H9 (cell line): ENCODE data around the gene TSR1. TPM values are rescaled to one million over a fixed set of nuclear protein-coding genes. Genes with fewer than 3 reads are reported as not detected.

Source experiments
- DNase-seq: peaks from one replicate; pipeline ENCODE4 v3.0.0-alpha.2; 2017
- H2AFZ ChIP-seq: one replicate; pipeline ENCODE4 v1.6.1; 2013; ENCODE audit warnings: mild to moderate bottlenecking, low read length, control low read depth, moderate library complexity
- H2AK5ac ChIP-seq: 2 replicates; pipeline ENCODE4 v1.6.1; 2013; ENCODE audit warnings: low read length, control low read depth, mixed read lengths; ENCODE audit not compliant: insufficient read length
- H2BK120ac ChIP-seq: one replicate; pipeline ENCODE4 v1.6.1; 2013; ENCODE audit warnings: low read depth, mild to moderate bottlenecking, low read length, control low read depth, inconsistent platforms; ENCODE audit not compliant: poor library complexity, severe bottlenecking
- H2BK12ac ChIP-seq: 2 replicates; pipeline ENCODE4 v1.6.1; 2013; ENCODE audit warnings: low read length, control low read depth, mixed read lengths, low read depth; ENCODE audit not compliant: insufficient read length
- H2BK15ac ChIP-seq: 2 replicates; pipeline ENCODE4 v1.6.1; 2013; ENCODE audit warnings: low read depth, low read length, control low read depth
- H2BK20ac ChIP-seq: one replicate; pipeline ENCODE4 v1.6.1; 2013; ENCODE audit warnings: low read depth, mild to moderate bottlenecking, low read length, control low read depth, inconsistent platforms; ENCODE audit not compliant: poor library complexity, severe bottlenecking
- H2BK5ac ChIP-seq: 2 replicates; pipeline ENCODE4 v1.6.1; 2013; ENCODE audit warnings: low read length, control low read depth, mixed read lengths; ENCODE audit not compliant: insufficient read length
- H3K14ac ChIP-seq: 2 replicates; pipeline ENCODE4 v1.6.1; 2013; ENCODE audit warnings: low read length, control low read depth; ENCODE audit not compliant: insufficient read depth
- H3K18ac ChIP-seq: 2 replicates; pipeline ENCODE4 v1.6.1; 2013; ENCODE audit warnings: low read depth, mild to moderate bottlenecking, mixed read lengths, low read length, control low read depth; ENCODE audit not compliant: insufficient read length
- H3K23ac ChIP-seq: 2 replicates; pipeline ENCODE4 v1.6.1; 2013; ENCODE audit warnings: low read length, control low read depth, mixed read lengths, low read depth; ENCODE audit not compliant: insufficient read length
- H3K23me2 ChIP-seq: 2 replicates; pipeline ENCODE4 v1.6.1; 2013; ENCODE audit warnings: low read depth, mild to moderate bottlenecking, mixed read lengths, low read length, control low read depth; ENCODE audit not compliant: insufficient read length, poor library complexity, severe bottlenecking
- H3K27ac ChIP-seq: 2 replicates; pipeline ENCODE4 v1.5.1; 2013; ENCODE audit warnings: low read length, control low read depth, mixed read lengths, low read depth; ENCODE audit not compliant: insufficient read length
- H3K27me3 ChIP-seq: 2 replicates; pipeline ENCODE4 v1.6.1; 2013; ENCODE audit warnings: low read length, control low read depth, inconsistent platforms; ENCODE audit not compliant: insufficient read depth
- H3K4ac ChIP-seq: 2 replicates; pipeline ENCODE4 v1.6.1; 2013; ENCODE audit warnings: low read depth, mild to moderate bottlenecking, control low read depth, inconsistent platforms, low read length, moderate library complexity
- H3K4me1 ChIP-seq: 2 replicates; pipeline ENCODE4 v1.6.1; 2013; ENCODE audit warnings: low read length, control low read depth, inconsistent platforms; ENCODE audit not compliant: insufficient read depth
- H3K4me2 ChIP-seq: 2 replicates; pipeline ENCODE4 v1.6.1; 2013; ENCODE audit warnings: low read length, control low read depth, mixed read lengths; ENCODE audit not compliant: insufficient read length, insufficient read depth
- H3K56ac ChIP-seq: 2 replicates; pipeline ENCODE4 v1.6.1; 2013; ENCODE audit warnings: low read depth, mild to moderate bottlenecking, mixed read lengths, low read length, control low read depth; ENCODE audit not compliant: insufficient read length
- H3K79me1 ChIP-seq: 2 replicates; pipeline ENCODE4 v1.6.1; 2013; ENCODE audit warnings: low read depth, mild to moderate bottlenecking, moderate library complexity, low read length, control low read depth, inconsistent platforms; ENCODE audit not compliant: insufficient read depth, poor library complexity, severe bottlenecking
- H3K79me2 ChIP-seq: 2 replicates; pipeline ENCODE4 v1.6.1; 2013; ENCODE audit warnings: low read length, control low read depth, inconsistent platforms; ENCODE audit not compliant: insufficient read depth
- H3K9ac ChIP-seq: 2 replicates; pipeline ENCODE4 v1.6.1; 2013; ENCODE audit warnings: low read length, control low read depth, mixed read lengths; ENCODE audit not compliant: insufficient read length; ENCODE audit errors: extremely low read depth
- H3K9me3 ChIP-seq: one replicate; pipeline ENCODE4 v1.6.1; 2013; ENCODE audit warnings: low read depth, low read length, inconsistent platforms; ENCODE audit not compliant: control insufficient read depth
- H3T11ph ChIP-seq: one replicate; pipeline ENCODE4 v1.6.1; 2013; ENCODE audit warnings: mild to moderate bottlenecking, low read length, control low read depth, inconsistent platforms
- H4K20me1 ChIP-seq: one replicate; pipeline ENCODE4 v1.6.1; 2013; ENCODE audit not compliant: control insufficient read depth, insufficient read length, insufficient read depth
- H4K5ac ChIP-seq: 2 replicates; pipeline ENCODE4 v1.6.1; 2013; ENCODE audit warnings: low read depth, mild to moderate bottlenecking, mixed read lengths, low read length, control low read depth; ENCODE audit not compliant: insufficient read length
- H4K8ac ChIP-seq: replicated peaks from 2 replicates; pipeline ENCODE4 v1.6.1; 2013; ENCODE audit warnings: low read length, control low read depth, mixed read lengths, low read depth; ENCODE audit not compliant: insufficient read length
- H4K91ac ChIP-seq: 2 replicates; pipeline ENCODE4 v1.6.1; 2013; ENCODE audit warnings: low read depth, mild to moderate bottlenecking, moderate library complexity, mixed read lengths, low read length, control low read depth; ENCODE audit not compliant: insufficient read length
- H3K27ac Mint-ChIP-seq, 3 experiments: 2 replicates in 2 of 3; 3 replicates in 1 of 3; pipeline ENCODE4 v1.8.0; 2020 to 2021; ENCODE audit warnings: mixed read lengths in 3 of 3, mild to moderate bottlenecking in 1 of 3, moderate library complexity in 1 of 3
- H3K27me3 Mint-ChIP-seq: 2 replicates; pipeline ENCODE4 v1.8.0; 2021; ENCODE audit warnings: low read depth, mild to moderate bottlenecking, moderate library complexity, mixed read lengths
- H3K36me3 Mint-ChIP-seq, 3 experiments: 2 replicates in 2 of 3; 3 replicates in 1 of 3; pipeline ENCODE4 v1.8.0; 2020 to 2021; ENCODE audit warnings: low read depth in 3 of 3, mixed read lengths in 3 of 3; ENCODE audit not compliant: insufficient read depth in 1 of 3
- H3K4me1 Mint-ChIP-seq, 2 experiments: 2 replicates each; pipeline ENCODE4 v1.8.0; 2020; ENCODE audit warnings: mixed read lengths in 2 of 2
- H3K4me3 Mint-ChIP-seq, 2 experiments: 2 replicates in 1 of 2; 3 replicates in 1 of 2; pipeline ENCODE4 v1.8.0; 2020 to 2021; ENCODE audit warnings: mild to moderate bottlenecking in 2 of 2, mixed read lengths in 2 of 2, moderate library complexity in 1 of 2
- H3K9me3 Mint-ChIP-seq, 2 experiments: 2 replicates in 1 of 2; 3 replicates in 1 of 2; pipeline ENCODE4 v1.8.0; 2020; ENCODE audit warnings: mild to moderate bottlenecking in 2 of 2, mixed read lengths in 2 of 2, moderate library complexity in 1 of 2
- WGBS: extraction: QIAGEN DNeasy Blood & Tissue Kit; methylation state at CpG from one replicate; pipeline ENCODE4 v1.1.7; 2013; ENCODE audit warnings: missing lambda C conversion rate, low lambda C conversion rate, mixed read lengths; ENCODE audit not compliant: insufficient read length; ENCODE audit errors: extremely low coverage; 5-methylcytosine and 5-hydroxymethylcytosine counted together
- total RNA-seq: library from RNA; stranded (reverse); gene quantifications from 2 replicates; pipeline ENCODE4 v1.2.1, GENCODE V29; 2021
- TF ChIP-seq, protein P1 (sequence below): fragments of 200-600 bp; sonication (generic); conservative IDR thresholded peaks from 3 replicates; pipeline ENCODE4 v1.8.0; 2021; ENCODE audit warnings: antibody characterized with exemption, mild to moderate bottlenecking

Gene TSR1
- total RNA-seq, 1 experiment from 2014 or later: 81.1 TPM

DNA sequence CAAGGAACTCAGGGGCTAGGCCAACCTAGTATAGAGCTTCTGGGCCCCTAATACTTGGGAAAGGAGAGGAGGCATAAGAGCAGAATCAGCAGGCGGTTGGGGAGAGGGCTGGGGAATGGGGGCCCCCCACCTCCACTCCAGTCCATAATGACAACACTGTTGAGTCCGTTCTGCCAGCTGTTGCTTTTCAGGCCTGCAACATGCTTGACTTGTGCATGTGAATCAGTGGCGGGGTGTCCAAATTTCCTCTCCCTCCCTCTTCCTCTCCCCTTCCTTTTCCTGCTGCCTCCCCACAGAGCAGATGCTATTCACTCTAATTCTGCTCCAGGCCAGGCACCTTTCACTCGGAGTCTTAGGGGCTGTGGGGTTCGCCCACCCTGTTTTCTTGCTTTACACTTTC, 32.8 kb upstream of the TSR1 start:
- Histone ChIP-seq H3K56ac (no peak overlapping the region), H3K4me2 (no peak overlapping the region), H2BK15ac (no peak overlapping the region), H2AK5ac (no peak overlapping the region), H2AFZ (no peak overlapping the region), H3K9ac (no peak overlapping the region), H3T11ph (no peak overlapping the region), H2BK20ac (no peak overlapping the region), H2BK120ac (no peak overlapping the region), H2BK12ac (no peak overlapping the region), H3K27ac (no peak overlapping the region), H3K14ac (no peak overlapping the region), H3K79me1 (no peaks in the 10 kb centered on the region), H3K18ac (no peak overlapping the region), H2BK5ac (no peak overlapping the region), H3K27me3 (no peaks in the 10 kb centered on the region), H3K23me2 (no peaks in the 10 kb centered on the region), H3K4me1 (no peaks in the 10 kb centered on the region), H3K79me2 (no peaks in the 10 kb centered on the region), H3K4ac (no peak overlapping the region), H4K20me1 (no peaks in the 10 kb centered on the region), H3K23ac (no peak overlapping the region), H4K8ac (no peak overlapping the region), H4K91ac (no peak overlapping the region), H3K9me3 (no peaks in the 10 kb centered on the region), H4K5ac (no peak overlapping the region)
- no peaks in the 10 kb centered on the region for H3K9me3 Mint-ChIP-seq
- H3K4me3 Mint-ChIP-seq: no peak overlapping the region
- no CpG with 5 or more reads among the region's 5 CpGs for WGBS
- DNase-seq: no peak
- TF ChIP-seq, protein P1, sequence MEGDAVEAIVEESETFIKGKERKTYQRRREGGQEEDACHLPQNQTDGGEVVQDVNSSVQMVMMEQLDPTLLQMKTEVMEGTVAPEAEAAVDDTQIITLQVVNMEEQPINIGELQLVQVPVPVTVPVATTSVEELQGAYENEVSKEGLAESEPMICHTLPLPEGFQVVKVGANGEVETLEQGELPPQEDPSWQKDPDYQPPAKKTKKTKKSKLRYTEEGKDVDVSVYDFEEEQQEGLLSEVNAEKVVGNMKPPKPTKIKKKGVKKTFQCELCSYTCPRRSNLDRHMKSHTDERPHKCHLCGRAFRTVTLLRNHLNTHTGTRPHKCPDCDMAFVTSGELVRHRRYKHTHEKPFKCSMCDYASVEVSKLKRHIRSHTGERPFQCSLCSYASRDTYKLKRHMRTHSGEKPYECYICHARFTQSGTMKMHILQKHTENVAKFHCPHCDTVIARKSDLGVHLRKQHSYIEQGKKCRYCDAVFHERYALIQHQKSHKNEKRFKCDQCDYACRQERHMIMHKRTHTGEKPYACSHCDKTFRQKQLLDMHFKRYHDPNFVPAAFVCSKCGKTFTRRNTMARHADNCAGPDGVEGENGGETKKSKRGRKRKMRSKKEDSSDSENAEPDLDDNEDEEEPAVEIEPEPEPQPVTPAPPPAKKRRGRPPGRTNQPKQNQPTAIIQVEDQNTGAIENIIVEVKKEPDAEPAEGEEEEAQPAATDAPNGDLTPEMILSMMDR: no peak
- peaks cover 0 to 16% (median 8%) of the 10 kb centered on the region in 3 experiments; a peak in 5 of 7 replicates for H3K36me3 Mint-ChIP-seq
- H3K4me1 Mint-ChIP-seq: peaks cover 15 to 18% of the 10 kb centered on the region in 2 experiments
- H3K27me3 Mint-ChIP-seq: no peaks in the 10 kb centered on the region
- H3K27ac Mint-ChIP-seq: no peak overlapping the region; a peak in 1 of 7 replicates
